HepG2 (cell line): Measurements from ENCODE around the gene PGS1. TPM values are rescaled to one million over a fixed set of nuclear protein-coding genes. Genes with fewer than 3 reads are reported as not detected.
A peak's percentile ranks its signal among the peaks of the same experiment; 100 is the strongest.

Experiments
- NFIB ChIP-seq: sonication (generic); formaldehyde crosslinking; IDR thresholded peaks from 2 replicates; pipeline ENCODE4 v1.9.0; 2021; ENCODE audit warnings: missing genetic modification reagents, mild to moderate bottlenecking, borderline replicate concordance
- NFKBIZ ChIP-seq: IDR thresholded peaks from 2 replicates; pipeline ENCODE4 v1.6.1; 2018; ENCODE audit warnings: missing genetic modification reagents, missing compliant biosample characterization
- RAD21 ChIP-seq: fragments of 450-650 bp; formaldehyde crosslinking; IDR thresholded peaks from 2 replicates; pipeline ENCODE4 v1.5.0; 2020; ENCODE audit warnings: mild to moderate bottlenecking
- REPIN1 ChIP-seq: sonication (generic); formaldehyde crosslinking; IDR thresholded peaks from 2 replicates; pipeline ENCODE4 v1.8.0; 2022; ENCODE audit warnings: missing genetic modification reagents, low read depth, mild to moderate bottlenecking, borderline replicate concordance
- SSRP1 ChIP-seq: IDR thresholded peaks from 2 replicates; pipeline ENCODE4 v1.6.1; 2016; ENCODE audit warnings: control low read depth
- ZC3H4 ChIP-seq: sonication (generic); formaldehyde crosslinking; IDR thresholded peaks from 2 replicates; pipeline ENCODE4 v1.4.0; 2020; ENCODE audit warnings: missing genetic modification reagents, borderline replicate concordance
- ZNF160 ChIP-seq: sonication (generic); formaldehyde crosslinking; IDR thresholded peaks from 2 replicates; pipeline ENCODE4 v1.8.0; 2022; ENCODE audit warnings: mild to moderate bottlenecking, inconsistent platforms, missing genetic modification reagents
- ZNF530 ChIP-seq: sonication (generic); formaldehyde crosslinking; IDR thresholded peaks from 2 replicates; pipeline ENCODE4 v1.5.0; 2020; ENCODE audit warnings: low read depth, mild to moderate bottlenecking, missing genetic modification reagents
- ZNF557 ChIP-seq: sonication (generic); formaldehyde crosslinking; IDR thresholded peaks from 2 replicates; pipeline ENCODE4 v1.4.0; 2020; ENCODE audit warnings: missing genetic modification reagents
- ZNF652 ChIP-seq: IDR thresholded peaks from 2 replicates; pipeline ENCODE4 v1.6.1; 2016; ENCODE audit warnings: low read depth, borderline replicate concordance
- ZNF790 ChIP-seq: sonication (generic); formaldehyde crosslinking; IDR thresholded peaks from 2 replicates; pipeline ENCODE4 v1.8.0; 2022; ENCODE audit warnings: missing genetic modification reagents, mild to moderate bottlenecking, borderline replicate concordance
- ZSCAN20 ChIP-seq: sonication (generic); formaldehyde crosslinking; IDR thresholded peaks from 2 replicates; pipeline ENCODE4 v1.4.0; 2020; ENCODE audit warnings: missing genetic modification reagents, mild to moderate bottlenecking, borderline replicate concordance
- polyA plus RNA-seq, 8 experiments: library from polyadenylated mRNA; depleted of rRNA in 3 of 8; stranded (reverse) in 7 of 8; unstranded in 1 of 8; fragments of >200 nt; fragmentation: Illumina TruSeq in 4 of 8; extraction: Trizol in 4 of 8; gene quantifications; 2 replicates each; pipeline versions ENCODE4 v1.2.1 to v1.2.3, GENCODE V29; 2011 to 2016; ENCODE audit warnings: low read depth in 4 of 8, missing spikeins in 1 of 8, mixed read lengths in 1 of 8; ENCODE audit not compliant: insufficient read depth in 1 of 8
- total RNA-seq, 5 experiments: library from RNA; depleted of rRNA; stranded (reverse); fragments of >200 nt; fragmentation: Illumina TruSeq; extraction: Trizol; gene quantifications; 2 replicates each; pipeline ENCODE4 v1.2.3, GENCODE V29; 2016; ENCODE audit warnings: low read depth in 1 of 5
- TF ChIP-seq, protein P1 (sequence below): sonication (generic); formaldehyde crosslinking; IDR thresholded peaks from 2 replicates; pipeline ENCODE4 v1.8.0; 2022; ENCODE audit warnings: mild to moderate bottlenecking, missing genetic modification reagents
- TF ChIP-seq, protein P2 (sequence below): sonication (generic); formaldehyde crosslinking; IDR thresholded peaks from 2 replicates; pipeline ENCODE4 v1.8.1; 2023; ENCODE audit warnings: missing genetic modification reagents, mild to moderate bottlenecking, borderline replicate concordance
- TF ChIP-seq, protein P3 (sequence below): sonication (generic); formaldehyde crosslinking; conservative IDR thresholded peaks from 2 replicates; pipeline ENCODE4 v1.4.0; 2020; ENCODE audit warnings: mild to moderate bottlenecking, missing genetic modification reagents, moderate library complexity
- TF ChIP-seq, protein P4 (sequence below): sonication (generic); formaldehyde crosslinking; conservative IDR thresholded peaks from 2 replicates; pipeline ENCODE4 v1.5.0; 2020; ENCODE audit warnings: missing genetic modification reagents
- TF ChIP-seq, protein P5 (sequence below): sonication (generic); formaldehyde crosslinking; IDR thresholded peaks from 2 replicates; pipeline ENCODE4 v1.4.0; 2020; ENCODE audit warnings: missing genetic modification reagents, borderline replicate concordance

PGS1 gene
- total and polyA plus RNA-seq, 2 of the 13 experiments (the other 11 are each of a cell fraction or from before 2014, with no cell fraction given): 25.9 to 31.5 TPM

DNA sequence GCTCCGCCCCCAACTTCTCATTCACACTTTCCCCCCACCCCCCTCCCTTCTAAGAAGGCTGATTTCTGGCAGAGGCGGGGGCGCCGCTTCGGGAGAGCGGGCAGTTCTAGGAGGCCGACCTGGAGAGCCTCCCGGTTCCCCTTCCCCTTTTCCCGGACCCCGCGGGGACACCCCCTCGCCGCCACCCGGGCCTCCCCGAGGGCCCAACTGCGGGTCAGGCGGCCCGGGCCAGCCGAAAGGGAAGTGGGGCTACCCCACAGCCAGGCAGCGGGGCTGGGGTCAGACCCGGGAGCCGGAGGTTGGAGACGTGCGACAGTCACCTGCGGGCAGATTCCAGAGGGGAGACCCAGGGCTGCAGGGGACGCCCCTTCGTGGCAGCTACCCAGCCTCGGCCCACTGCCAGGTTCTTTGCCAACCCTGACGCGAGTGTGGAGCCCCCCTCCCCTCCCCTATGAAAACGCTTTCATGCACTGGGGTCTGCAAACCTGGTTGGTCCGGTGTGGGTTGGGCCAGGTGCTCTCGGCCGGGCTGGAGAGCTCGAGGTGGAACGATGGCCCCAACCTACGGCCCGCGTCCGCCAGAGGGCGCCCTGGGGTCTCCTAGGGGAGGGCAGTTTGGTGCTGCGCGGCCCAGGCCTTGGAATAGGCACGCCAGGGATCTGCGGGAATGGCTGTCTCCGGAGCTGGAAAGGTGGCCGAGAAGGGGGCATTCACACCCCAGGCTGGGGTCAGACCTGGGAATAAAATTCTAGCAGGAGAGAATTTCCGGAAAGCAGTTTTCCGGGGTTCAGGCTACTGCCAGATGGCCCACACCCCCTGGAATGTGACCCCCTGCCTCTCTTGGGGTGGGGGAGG is 17.9 kb upstream of the PGS1 start (continued):
- TF ChIP-seq, protein P1, sequence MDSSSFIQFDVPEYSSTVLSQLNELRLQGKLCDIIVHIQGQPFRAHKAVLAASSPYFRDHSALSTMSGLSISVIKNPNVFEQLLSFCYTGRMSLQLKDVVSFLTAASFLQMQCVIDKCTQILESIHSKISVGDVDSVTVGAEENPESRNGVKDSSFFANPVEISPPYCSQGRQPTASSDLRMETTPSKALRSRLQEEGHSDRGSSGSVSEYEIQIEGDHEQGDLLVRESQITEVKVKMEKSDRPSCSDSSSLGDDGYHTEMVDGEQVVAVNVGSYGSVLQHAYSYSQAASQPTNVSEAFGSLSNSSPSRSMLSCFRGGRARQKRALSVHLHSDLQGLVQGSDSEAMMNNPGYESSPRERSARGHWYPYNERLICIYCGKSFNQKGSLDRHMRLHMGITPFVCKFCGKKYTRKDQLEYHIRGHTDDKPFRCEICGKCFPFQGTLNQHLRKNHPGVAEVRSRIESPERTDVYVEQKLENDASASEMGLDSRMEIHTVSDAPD (CRISPR knock-in tag): no peak
- TF ChIP-seq ZNF160: peak; percentile 72; the same call in 1 of the 2 replicates
- TF ChIP-seq, protein P2, sequence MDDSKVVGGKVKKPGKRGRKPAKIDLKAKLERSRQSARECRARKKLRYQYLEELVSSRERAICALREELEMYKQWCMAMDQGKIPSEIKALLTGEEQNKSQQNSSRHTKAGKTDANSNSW: no peak
- 0 out of 2 replicates have a peak, but pooled peaks have one; percentile 39 for TF ChIP-seq ZSCAN20 (CRISPR knock-in tag)
- TF ChIP-seq, protein P3, sequence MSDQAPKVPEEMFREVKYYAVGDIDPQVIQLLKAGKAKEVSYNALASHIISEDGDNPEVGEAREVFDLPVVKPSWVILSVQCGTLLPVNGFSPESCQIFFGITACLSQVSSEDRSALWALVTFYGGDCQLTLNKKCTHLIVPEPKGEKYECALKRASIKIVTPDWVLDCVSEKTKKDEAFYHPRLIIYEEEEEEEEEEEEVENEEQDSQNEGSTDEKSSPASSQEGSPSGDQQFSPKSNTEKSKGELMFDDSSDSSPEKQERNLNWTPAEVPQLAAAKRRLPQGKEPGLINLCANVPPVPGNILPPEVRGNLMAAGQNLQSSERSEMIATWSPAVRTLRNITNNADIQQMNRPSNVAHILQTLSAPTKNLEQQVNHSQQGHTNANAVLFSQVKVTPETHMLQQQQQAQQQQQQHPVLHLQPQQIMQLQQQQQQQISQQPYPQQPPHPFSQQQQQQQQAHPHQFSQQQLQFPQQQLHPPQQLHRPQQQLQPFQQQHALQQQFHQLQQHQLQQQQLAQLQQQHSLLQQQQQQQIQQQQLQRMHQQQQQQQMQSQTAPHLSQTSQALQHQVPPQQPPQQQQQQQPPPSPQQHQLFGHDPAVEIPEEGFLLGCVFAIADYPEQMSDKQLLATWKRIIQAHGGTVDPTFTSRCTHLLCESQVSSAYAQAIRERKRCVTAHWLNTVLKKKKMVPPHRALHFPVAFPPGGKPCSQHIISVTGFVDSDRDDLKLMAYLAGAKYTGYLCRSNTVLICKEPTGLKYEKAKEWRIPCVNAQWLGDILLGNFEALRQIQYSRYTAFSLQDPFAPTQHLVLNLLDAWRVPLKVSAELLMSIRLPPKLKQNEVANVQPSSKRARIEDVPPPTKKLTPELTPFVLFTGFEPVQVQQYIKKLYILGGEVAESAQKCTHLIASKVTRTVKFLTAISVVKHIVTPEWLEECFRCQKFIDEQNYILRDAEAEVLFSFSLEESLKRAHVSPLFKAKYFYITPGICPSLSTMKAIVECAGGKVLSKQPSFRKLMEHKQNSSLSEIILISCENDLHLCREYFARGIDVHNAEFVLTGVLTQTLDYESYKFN (CRISPR knock-in tag): no peak
- TF ChIP-seq ZC3H4 (CRISPR knock-in tag): no peak
- no peak for TF ChIP-seq SSRP1
- no peak for TF ChIP-seq ZNF557
- no peak for TF ChIP-seq ZNF530
- TF ChIP-seq NFIB (CRISPR knock-in tag): no peak
- TF ChIP-seq REPIN1 (CRISPR knock-in tag): peak; percentile 37; the same call in 1 of the 2 replicates
- 0 out of 2 replicates have a peak, but pooled peaks have one; percentile 40 for TF ChIP-seq NFKBIZ
- TF ChIP-seq ZNF652 (CRISPR knock-in tag): no peak
- TF ChIP-seq, protein P4, sequence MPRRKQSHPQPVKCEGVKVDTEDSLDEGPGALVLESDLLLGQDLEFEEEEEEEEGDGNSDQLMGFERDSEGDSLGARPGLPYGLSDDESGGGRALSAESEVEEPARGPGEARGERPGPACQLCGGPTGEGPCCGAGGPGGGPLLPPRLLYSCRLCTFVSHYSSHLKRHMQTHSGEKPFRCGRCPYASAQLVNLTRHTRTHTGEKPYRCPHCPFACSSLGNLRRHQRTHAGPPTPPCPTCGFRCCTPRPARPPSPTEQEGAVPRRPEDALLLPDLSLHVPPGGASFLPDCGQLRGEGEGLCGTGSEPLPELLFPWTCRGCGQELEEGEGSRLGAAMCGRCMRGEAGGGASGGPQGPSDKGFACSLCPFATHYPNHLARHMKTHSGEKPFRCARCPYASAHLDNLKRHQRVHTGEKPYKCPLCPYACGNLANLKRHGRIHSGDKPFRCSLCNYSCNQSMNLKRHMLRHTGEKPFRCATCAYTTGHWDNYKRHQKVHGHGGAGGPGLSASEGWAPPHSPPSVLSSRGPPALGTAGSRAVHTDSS (CRISPR knock-in tag): no peak
- TF ChIP-seq RAD21: peak; percentile 96
- TF ChIP-seq, protein P5, sequence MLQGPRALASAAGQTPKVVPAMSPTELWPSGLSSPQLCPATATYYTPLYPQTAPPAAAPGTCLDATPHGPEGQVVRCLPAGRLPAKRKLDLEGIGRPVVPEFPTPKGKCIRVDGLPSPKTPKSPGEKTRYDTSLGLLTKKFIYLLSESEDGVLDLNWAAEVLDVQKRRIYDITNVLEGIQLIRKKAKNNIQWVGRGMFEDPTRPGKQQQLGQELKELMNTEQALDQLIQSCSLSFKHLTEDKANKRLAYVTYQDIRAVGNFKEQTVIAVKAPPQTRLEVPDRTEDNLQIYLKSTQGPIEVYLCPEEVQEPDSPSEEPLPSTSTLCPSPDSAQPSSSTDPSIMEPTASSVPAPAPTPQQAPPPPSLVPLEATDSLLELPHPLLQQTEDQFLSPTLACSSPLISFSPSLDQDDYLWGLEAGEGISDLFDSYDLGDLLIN (CRISPR knock-in tag): no peak
- TF ChIP-seq ZNF790 (CRISPR knock-in tag): no peak
